ENCODE measurements around the gene GOLGB1. TPM values are rescaled to one million over a fixed set of nuclear protein-coding genes. Genes with fewer than 3 reads are reported as not detected.

Gene GOLGB1
- total and polyA plus RNA-seq, 10 donors = 7.2 to 87.0 (median 47.8) TPM

GRCh38 chr3:121648219-121648958 lies 101.2 kb downstream of the GOLGB1 start:
- WGBS, 5 donors = 73 to 88% (median 85%) methylated on average over 6 of the region's 6 CpGs
- H3K4me1 ChIP-seq = peaks cover 0 to 62% (median 29%) of the 10 kb centered on the region in 6 donors
- DNase-seq = no peak
- H3K9me3 ChIP-seq = no peaks in the 10 kb centered on the region
- TF ChIP-seq POLR2A (IDR thresholded peaks at IDR 0.05) = no peak
- TF ChIP-seq POLR2AphosphoS5 (IDR thresholded peaks at IDR 0.05) = peak in 1 of 3 donors; percentile 42
- no peak for TF ChIP-seq CTCF (IDR thresholded peaks at IDR 0.05 in 8 of 11, conservative IDR thresholded peaks at IDR 0.05 in 3 of 11)
- intact Hi-C loops (cut with DNase I; ENCODE audit: low total_unique reads) = no loop called here
- no peaks in the 10 kb centered on the region for H3K27me3 ChIP-seq (replicated peaks in 1 of 7)
- peaks cover 0 to 91% (median 52%) of the 10 kb centered on the region in 6 donors for H3K36me3 ChIP-seq
- H3K4me3 ChIP-seq = no peak overlapping the region
- H3K27ac ChIP-seq = peak overlapping the region in 5 of 8 donors; percentile 9 to 64 (median 54)

- peaks cover 0 to 30% (median 2%) of the 10 kb centered on the region in 6 donors for H3K4me1 ChIP-seq
- 93 to 97% (median 96%) methylated on average over 5 of the region's 5 CpGs for WGBS, 5 donors
- no peaks in the 10 kb centered on the region for H3K27me3 ChIP-seq (replicated peaks in 1 of 7)
- peaks cover 0 to 89% (median 57%) of the 10 kb centered on the region in 6 donors for H3K36me3 ChIP-seq
- TF ChIP-seq POLR2A (IDR thresholded peaks at IDR 0.05) (no peak), POLR2AphosphoS5 (IDR thresholded peaks at IDR 0.05) (no peak), CTCF (IDR thresholded peaks at IDR 0.05 in 8 of 11, conservative IDR thresholded peaks at IDR 0.05 in 3 of 11) (no peak)
- H3K9me3 ChIP-seq = no peaks in the 10 kb centered on the region
- H3K4me3 ChIP-seq = no peak overlapping the region
- no peak for DNase-seq
- H3K27ac ChIP-seq = no peak overlapping the region
- intact Hi-C loops (cut with DNase I; ENCODE audit: low total_unique reads) = no loop called here
Measured at GRCh38 chr3:121645054-121645453, 104.5 kb downstream of the GOLGB1 start.

- Histone ChIP-seq H3K27ac (no peak overlapping the region), H3K4me1 (peaks cover 0 to 9% (median 0%) of the 10 kb centered on the region in 6 donors), H3K4me3 (no peak overlapping the region), H3K27me3 (replicated peaks in 1 of 7) (no peaks in the 10 kb centered on the region), H3K36me3 (peaks cover 0 to 89% (median 65%) of the 10 kb centered on the region in 6 donors), H3K9me3 (no peaks in the 10 kb centered on the region)
- intact Hi-C loops (cut with DNase I; ENCODE audit: low total_unique reads) = no loop called here
- 84 to 94% (median 90%) methylated on average over 9 of the region's 9 CpGs for WGBS, 5 donors
- TF ChIP-seq POLR2AphosphoS5 (IDR thresholded peaks at IDR 0.05) = no peak
- no peak for TF ChIP-seq POLR2A (IDR thresholded peaks at IDR 0.05)
- no peak for DNase-seq
Measured at GRCh38 chr3:121642601-121643314, 106.8 kb downstream of the GOLGB1 start.

- Histone ChIP-seq H3K9me3 (no peaks in the 10 kb centered on the region), H3K4me3 (no peak overlapping the region), H3K27ac (no peak overlapping the region), H3K36me3 (peaks cover 0 to 94% (median 78%) of the 10 kb centered on the region in 6 donors), H3K27me3 (replicated peaks in 1 of 7) (no peaks in the 10 kb centered on the region), H3K4me1 (peaks cover 0 to 3% (median 0%) of the 10 kb centered on the region in 6 donors)
- intact Hi-C loops (cut with DNase I; ENCODE audit: low total_unique reads) = no loop called here
- DNase-seq = no peak
- WGBS, 5 donors = 91 to 97% (median 94%) methylated on average over 2 of the region's 2 CpGs
- TF ChIP-seq CTCF (IDR thresholded peaks at IDR 0.05 in 8 of 11, conservative IDR thresholded peaks at IDR 0.05 in 3 of 11) (no peak), POLR2AphosphoS5 (IDR thresholded peaks at IDR 0.05) (no peak), POLR2A (IDR thresholded peaks at IDR 0.05) (no peak)
Measured at GRCh38 chr3:121641127-121641526, 108.4 kb downstream of the GOLGB1 start.
